Stimulated activated CD8-positive, alpha-beta memory T cell treated with anti-CD3 and anti-CD28 coated beads, Interleukin-12 subunit alpha, Interleukin-12 subunit beta, amount 100 ng/mL, for 4 hours (primary cell): ENCODE data around the gene COPRS.

Experiments used
- DNase-seq: peaks from one replicate; pipeline ENCODE4 v3.0.0-alpha.2; 2020; ENCODE audit warnings: low read depth

COPRS gene

DNA sequence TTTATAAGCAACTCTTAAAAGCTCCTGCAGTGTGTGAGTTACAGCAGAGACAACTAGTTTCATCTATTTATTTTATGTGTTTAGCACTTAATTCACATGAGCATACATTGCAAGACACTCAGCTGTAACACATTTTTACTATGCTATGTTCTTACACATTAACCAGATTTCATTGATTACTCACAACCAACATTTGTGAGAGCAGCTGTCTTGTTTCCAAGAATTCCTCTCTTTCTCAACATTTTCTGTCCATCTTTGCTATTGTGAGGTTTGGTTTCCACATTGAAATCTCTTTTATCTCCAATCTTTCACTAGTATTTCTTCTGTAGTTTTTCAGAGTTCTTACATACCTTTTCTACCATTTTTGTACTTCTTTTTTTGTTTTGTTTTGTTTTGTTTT is 51.2 kb downstream of the COPRS start:
- no peak for DNase-seq

DNA sequence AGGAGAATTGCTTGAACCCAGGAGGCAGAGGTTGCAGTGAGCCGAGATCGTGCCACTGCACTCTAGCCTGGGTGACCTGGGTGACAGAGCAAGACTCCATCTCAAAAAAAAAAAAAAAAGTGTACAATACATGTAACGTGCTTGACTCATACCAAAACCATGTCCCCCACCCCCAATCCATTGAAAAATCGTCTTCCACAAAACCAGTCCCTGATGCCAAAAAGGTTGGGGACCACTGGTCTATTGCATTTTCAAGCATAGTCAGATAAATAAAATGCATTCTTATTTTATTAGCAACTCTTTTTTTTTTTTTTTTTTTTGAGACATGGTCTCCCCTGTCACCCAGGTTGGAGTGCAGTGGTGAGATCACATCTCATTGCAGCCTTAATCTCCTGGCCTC is 52.1 kb downstream of the COPRS start:
- no peak for DNase-seq

- no peak for DNase-seq
These were observed 55.4 kb downstream of the COPRS start for GRCh38 chr17:31803494-31804213.

- no peak for DNase-seq
These were observed 56.5 kb downstream of the COPRS start for GRCh38 chr17:31802502-31802901.
